ENCODE results near the gene LAPTM5. TPM values are rescaled to one million over a fixed set of nuclear protein-coding genes. Genes with fewer than 3 reads are reported as not detected.

The LAPTM5 gene
- total and polyA plus RNA-seq, 2 of the 8 experiments (the other 6 are each of a cell fraction or from before 2014, with no cell fraction given), result 0.37 to 1.4 TPM

DNA sequence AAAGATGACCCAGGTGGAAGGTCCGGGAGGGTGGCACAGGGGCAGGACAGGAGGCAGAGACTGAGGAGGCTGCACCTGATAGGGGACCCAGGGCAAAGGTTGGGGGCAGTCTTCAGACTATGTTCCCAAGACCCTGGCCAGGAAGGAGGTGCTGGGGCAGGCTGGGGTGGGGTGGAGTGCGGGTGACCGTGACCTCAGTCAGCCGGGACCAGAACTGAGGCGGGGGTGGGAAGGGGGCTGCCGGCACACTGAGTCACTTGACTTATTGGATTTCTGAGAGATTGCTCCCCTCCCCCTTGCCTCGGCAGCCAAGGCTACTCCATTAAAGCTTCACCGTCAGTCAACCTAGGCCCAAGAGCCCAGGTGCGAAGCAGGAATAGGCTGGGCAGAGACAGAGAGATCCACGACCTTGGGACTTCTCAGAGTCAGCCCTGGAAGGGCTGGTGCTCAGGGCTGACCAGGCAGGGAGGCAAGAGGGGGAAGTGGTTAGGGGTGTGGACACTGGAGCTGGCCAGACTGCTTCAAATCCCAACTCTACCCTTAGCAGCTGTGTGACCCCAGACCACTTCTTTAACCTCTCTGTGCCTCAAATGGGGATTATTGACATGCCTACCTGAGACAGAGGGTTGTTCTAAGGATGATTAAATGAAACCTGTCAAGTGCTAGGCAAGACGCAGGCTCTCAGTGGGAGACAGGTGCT is 47.9 kb upstream of the LAPTM5 start (continued):
- TF ChIP-seq TBP (IDR thresholded peaks at IDR 0.05; ENCODE audit: low read depth, low read length) (no peak), YY1 (IDR thresholded peaks at IDR 0.05; ENCODE audit: low read depth, low read length) (no peak), GTF2F1 (IDR thresholded peaks at IDR 0.05; ENCODE audit: borderline replicate concordance, low read depth, low read length) (no peak)
